OCI-LY1 (cell line): ENCODE data around the gene UST.
"Not testable (repeated sequence)": the region's sequence is repeated elsewhere in the genome, so short reads cannot be mapped to it uniquely, and the experiment has no call there.

Source experiments
- H2AFZ ChIP-seq: fragments of 200-600 bp; sonication (generic), shearing (Covaris generic); 2 replicates; pipeline ENCODE4 v1.6.0; 2014; ENCODE audit warnings: antibody characterized with exemption, mild to moderate bottlenecking, low read length
- H3F3A ChIP-seq: fragments of 200-600 bp; sonication (generic), shearing (Covaris generic); 2 replicates; pipeline ENCODE4 v1.6.0; 2014; ENCODE audit warnings: mild to moderate bottlenecking, antibody characterized with exemption, low read length, moderate library complexity; ENCODE audit not compliant: insufficient read depth
- H3K27ac ChIP-seq: fragments of 200-600 bp; sonication (generic); 2 replicates; pipeline ENCODE4 v1.5.1; 2014; ENCODE audit warnings: low read length, mixed run types, mild to moderate bottlenecking, low read depth; ENCODE audit not compliant: poor library complexity, severe bottlenecking
- H3K27me3 ChIP-seq: fragments of 200-600 bp; sonication (generic); 2 replicates; pipeline ENCODE4 v1.6.0; 2014; ENCODE audit warnings: antibody characterized with exemption, mild to moderate bottlenecking, low read length, moderate library complexity; ENCODE audit not compliant: insufficient read depth
- H3K36me3 ChIP-seq: fragments of 200-600 bp; sonication (generic); 2 replicates; pipeline ENCODE4 v1.6.1; 2014; ENCODE audit warnings: mild to moderate bottlenecking, antibody characterized with exemption, low read length, moderate library complexity, mixed read lengths; ENCODE audit not compliant: insufficient read depth
- H3K4me1 ChIP-seq: fragments of 200-600 bp; sonication (generic); 2 replicates; pipeline ENCODE4 v1.5.1; 2014; ENCODE audit warnings: mild to moderate bottlenecking, low read length, moderate library complexity; ENCODE audit not compliant: insufficient read depth, severe bottlenecking
- H3K4me2 ChIP-seq: fragments of 200-600 bp; sonication (generic), shearing (Covaris generic); 2 replicates; pipeline ENCODE4 v1.6.1; 2014; ENCODE audit warnings: low read length
- H3K4me3 ChIP-seq: fragments of 200-600 bp; sonication (generic); 2 replicates; pipeline ENCODE4 v1.5.1; 2014; ENCODE audit warnings: low read length, low read depth, mild to moderate bottlenecking, mixed read lengths; ENCODE audit not compliant: poor library complexity, severe bottlenecking
- H3K79me2 ChIP-seq: fragments of 200-600 bp; shearing (Covaris generic); 2 replicates; pipeline ENCODE4 v1.6.1; 2016; ENCODE audit warnings: mixed run types, low read length, mixed read lengths; ENCODE audit not compliant: insufficient read depth
- H3K9ac ChIP-seq: fragments of 200-600 bp; sonication (generic), shearing (Covaris generic); 2 replicates; pipeline ENCODE4 v1.6.1; 2014; ENCODE audit warnings: mild to moderate bottlenecking, low read length, mixed read lengths
- H3K9me2 ChIP-seq: fragments of 200-600 bp; sonication (generic), shearing (Covaris generic); 2 replicates; pipeline ENCODE4 v1.6.1; 2014; ENCODE audit warnings: low read depth, mild to moderate bottlenecking, low read length, mixed read lengths
- H3K9me3 ChIP-seq: fragments of 200-600 bp; shearing (Covaris generic); 2 replicates; pipeline ENCODE4 v1.6.1; 2014; ENCODE audit warnings: low read length, mixed read lengths
- H4K20me1 ChIP-seq: fragments of 200-600 bp; sonication (generic), shearing (Covaris generic); 2 replicates; pipeline ENCODE4 v1.6.0; 2016; ENCODE audit warnings: mild to moderate bottlenecking, low read length; ENCODE audit not compliant: insufficient read depth
- CTCF ChIP-seq: fragments of 200-600 bp; sonication (generic), shearing (Covaris generic); IDR thresholded peaks from 2 replicates; pipeline ENCODE4 v1.5.1; 2017; ENCODE audit warnings: mild to moderate bottlenecking, antibody characterized with exemption, low read length, moderate library complexity, mixed read lengths
- EZH2 ChIP-seq: fragments of 200-600 bp; sonication (generic), shearing (Covaris generic); IDR thresholded peaks from 2 replicates; pipeline ENCODE4 v1.8.0; 2017; ENCODE audit warnings: borderline replicate concordance, mixed run types, mild to moderate bottlenecking, antibody characterized with exemption, low read length, moderate library complexity, mixed read lengths

The UST gene

GRCh38 chr6:148906386-148906785 lies 159.6 kb downstream of the UST start:
- H3K4me2 ChIP-seq = no peak overlapping the region
- no peaks in the 10 kb centered on the region for H4K20me1 ChIP-seq
- H3K79me2 ChIP-seq = no peaks in the 10 kb centered on the region
- H3K9ac ChIP-seq = no peak overlapping the region
- H3F3A ChIP-seq = no peaks in the 10 kb centered on the region
- no peak overlapping the region for H3K4me3 ChIP-seq
- no peak overlapping the region for H2AFZ ChIP-seq
- no peak overlapping the region for H3K27ac ChIP-seq
- no peaks in the 10 kb centered on the region for H3K9me3 ChIP-seq
- H3K9me2 ChIP-seq = no peaks in the 10 kb centered on the region
- TF ChIP-seq CTCF = no peak
- TF ChIP-seq EZH2 = no peak
- H3K27me3 ChIP-seq = no peaks in the 10 kb centered on the region
- H3K36me3 ChIP-seq = no peaks in the 10 kb centered on the region
- H3K4me1 ChIP-seq = no peaks in the 10 kb centered on the region

- H3K79me2 ChIP-seq = no peaks in the 10 kb centered on the region
- H3K9me2 ChIP-seq = no peaks in the 10 kb centered on the region
- H3K9me3 ChIP-seq = no peaks in the 10 kb centered on the region
- no peak overlapping the region for H3K4me2 ChIP-seq
- H3F3A ChIP-seq = no peaks in the 10 kb centered on the region
- H3K27ac ChIP-seq = no peak overlapping the region
- no peak overlapping the region for H3K4me3 ChIP-seq
- no peak for TF ChIP-seq EZH2
- H3K27me3 ChIP-seq = no peaks in the 10 kb centered on the region
- no peak overlapping the region for H3K9ac ChIP-seq
- no peaks in the 10 kb centered on the region for H3K36me3 ChIP-seq
- H4K20me1 ChIP-seq = no peaks in the 10 kb centered on the region
- no peak overlapping the region for H2AFZ ChIP-seq
- H3K4me1 ChIP-seq = no peaks in the 10 kb centered on the region
These were observed 160.7 kb downstream of the UST start for GRCh38 chr6:148907573-148907972.

- TF ChIP-seq EZH2 (no peak), CTCF (no peak)
- H3K9me2 ChIP-seq = no peaks in the 10 kb centered on the region
- H3K4me1 ChIP-seq = no peaks in the 10 kb centered on the region
- no peak overlapping the region for H3K9ac ChIP-seq
- H3K27ac ChIP-seq = no peak overlapping the region
- H4K20me1 ChIP-seq = no peaks in the 10 kb centered on the region
- no peak overlapping the region for H3K4me2 ChIP-seq
- no peak overlapping the region for H3K4me3 ChIP-seq
- no peaks in the 10 kb centered on the region for H3F3A ChIP-seq
- no peaks in the 10 kb centered on the region for H3K9me3 ChIP-seq
- H3K36me3 ChIP-seq = no peaks in the 10 kb centered on the region
- H3K79me2 ChIP-seq = no peaks in the 10 kb centered on the region
- no peaks in the 10 kb centered on the region for H3K27me3 ChIP-seq
- H2AFZ ChIP-seq = no peak overlapping the region
These were observed 165.4 kb downstream of the UST start for GRCh38 chr6:148912252-148912651.

GRCh38 chr6:148915810-148916209 lies 169.0 kb downstream of the UST start:
- H3K36me3 ChIP-seq = no peaks in the 10 kb centered on the region
- no peaks in the 10 kb centered on the region for H4K20me1 ChIP-seq
- H3K4me1 ChIP-seq = no peaks in the 10 kb centered on the region
- H3K27ac ChIP-seq = no peak overlapping the region
- no peak overlapping the region for H3K4me3 ChIP-seq
- H3K9ac ChIP-seq = no peak overlapping the region
- H3K9me2 ChIP-seq = no peaks in the 10 kb centered on the region
- TF ChIP-seq EZH2 = no peak
- H3K79me2 ChIP-seq = no peaks in the 10 kb centered on the region
- no peak overlapping the region for H2AFZ ChIP-seq
- H3K9me3 ChIP-seq = no peaks in the 10 kb centered on the region
- no peak overlapping the region for H3K4me2 ChIP-seq
- no peaks in the 10 kb centered on the region for H3K27me3 ChIP-seq
- no peaks in the 10 kb centered on the region for H3F3A ChIP-seq

- not testable (repeated sequence) for H3K27ac ChIP-seq, H3K36me3 ChIP-seq, H3K4me3 ChIP-seq, H2AFZ ChIP-seq, H3K4me1 ChIP-seq, H3K9me2 ChIP-seq, H4K20me1 ChIP-seq, H3F3A ChIP-seq, H3K79me2 ChIP-seq, H3K4me2 ChIP-seq, H3K9ac ChIP-seq, H3K27me3 ChIP-seq, H3K9me3 ChIP-seq
These were observed 169.7 kb downstream of the UST start for GRCh38 chr6:148916485-148916884.
